H1 (cell line): ENCODE data around the gene RASD1. TPM values are rescaled to one million over a fixed set of nuclear protein-coding genes. Genes with fewer than 3 reads are reported as not detected.

ENCODE experiments used
- CTCF ChIA-PET: fragments of 300-600 bp; sonication (Branson Sonifier 250); formaldehyde crosslinking; loops from one replicate; lab custom pipeline; 2021; ENCODE audit not compliant: partially characterized antibody; lab: Charles Lee
- POLR2A ChIA-PET: fragments of 300-600 bp; sonication (Branson Sonifier 250); formaldehyde crosslinking; loops from one replicate; lab custom pipeline; 2021; ENCODE audit warnings: inconsistent platforms; ENCODE audit not compliant: partially characterized antibody; lab: Charles Lee
- DNase-seq, 2 experiments: peaks; one replicate each; pipeline versions ENCODE4 v3.0.0 to v3.0.0-alpha.2; 2010 to 2022; ENCODE audit warnings: low spot score in 2 of 2, low read depth in 1 of 2, mixed read lengths in 1 of 2
- FAIRE-seq: peaks from 2 replicates; lab custom pipeline; 2011; peaks lifted over from hg19 to GRCh38; lab: Jason Lieb, UNC
- H2AFZ ChIP-seq: 2 replicates; pipeline ENCODE4 v1.8.1; 2012; ENCODE audit warnings: low read length, inconsistent platforms
- H2AK5ac ChIP-seq: 2 replicates; pipeline ENCODE4 v1.6.1; 2013; ENCODE audit warnings: low read depth, low read length
- H2BK120ac ChIP-seq: replicated peaks from 2 replicates; pipeline ENCODE3; 2013; ENCODE audit warnings: low read depth, low read length, inconsistent platforms
- H2BK12ac ChIP-seq: 2 replicates; pipeline ENCODE4 v1.6.1; 2013; ENCODE audit warnings: low read depth, low read length
- H2BK15ac ChIP-seq: 2 replicates; pipeline ENCODE4 v1.6.1; 2013; ENCODE audit warnings: low read length
- H2BK20ac ChIP-seq: 2 replicates; pipeline ENCODE4 v1.6.1; 2013; ENCODE audit warnings: low read length
- H2BK5ac ChIP-seq: 2 replicates; pipeline ENCODE4 v1.6.1; 2013; ENCODE audit warnings: low read depth, low read length
- H3K14ac ChIP-seq: 2 replicates; pipeline ENCODE4 v1.6.1; 2013; ENCODE audit warnings: inconsistent platforms; ENCODE audit not compliant: insufficient read length
- H3K18ac ChIP-seq: 2 replicates; pipeline ENCODE4 v1.6.1; 2013; ENCODE audit warnings: low read length; ENCODE audit errors: extremely low read depth
- H3K23ac ChIP-seq: 2 replicates; pipeline ENCODE4 v1.6.1; 2013; ENCODE audit warnings: inconsistent platforms; ENCODE audit not compliant: insufficient read length
- H3K23me2 ChIP-seq: 2 replicates; pipeline ENCODE4 v1.6.1; 2013; ENCODE audit warnings: low read depth, low read length
- H3K27ac ChIP-seq: 2 replicates; pipeline ENCODE4 v1.6.1; 2011; ENCODE audit warnings: low read depth, low read length, inconsistent platforms
- H3K27me3 ChIP-seq, 4 experiments: replicated peaks in 1 of 4; 1 replicate in 1 of 4; 2 replicates in 3 of 4; pipeline versions ENCODE4 v1.6.1 to v1.8.1; 2011 to 2013; ENCODE audit warnings: low read length in 3 of 4, mild to moderate bottlenecking in 3 of 4, inconsistent platforms in 2 of 4, mixed read lengths in 2 of 4, moderate library complexity in 1 of 4; ENCODE audit not compliant: control insufficient read depth in 3 of 4, insufficient read depth in 3 of 4; ENCODE audit errors: extremely low read depth in 1 of 4
- H3K36me3 ChIP-seq, 4 experiments: 2 replicates each; pipeline versions ENCODE4 v1.6.1 to v1.8.1; 2011 to 2013; ENCODE audit warnings: mild to moderate bottlenecking in 4 of 4, low read length in 3 of 4, moderate library complexity in 2 of 4, control low read depth in 1 of 4, inconsistent platforms in 1 of 4; ENCODE audit not compliant: insufficient read depth in 4 of 4, control insufficient read depth in 2 of 4
- H3K4ac ChIP-seq: replicated peaks from 2 replicates; pipeline ENCODE3; 2013; ENCODE audit warnings: low read length, low read depth, mixed read lengths, inconsistent platforms; ENCODE audit not compliant: insufficient read length
- H3K4me1 ChIP-seq, 4 experiments: replicated peaks in 1 of 4; 1 replicate in 1 of 4; 2 replicates in 3 of 4; pipeline versions ENCODE4 v1.6.1 to v1.8.1; 2011 to 2013; ENCODE audit warnings: low read length in 3 of 4, inconsistent platforms in 2 of 4, mixed read lengths in 1 of 4; ENCODE audit not compliant: insufficient read depth in 4 of 4, control insufficient read depth in 3 of 4
- H3K4me2 ChIP-seq, 2 experiments: 2 replicates each; pipeline versions ENCODE4 v1.6.1 to v1.8.1; 2011 to 2013; ENCODE audit warnings: low read depth in 2 of 2, low read length in 2 of 2, control low read depth in 1 of 2, inconsistent platforms in 1 of 2, mild to moderate bottlenecking in 1 of 2; ENCODE audit not compliant: insufficient read depth in 1 of 2
- H3K4me3 ChIP-seq, 4 experiments: fragments of 200-600, 300-600 bp in 1 of 4; sonication (generic), shearing (Covaris generic), sonication (Bioruptor Twin) in 1 of 4; 2 replicates each; pipeline versions ENCODE4 v1.5.1 to v1.8.1; 2011 to 2016; ENCODE audit warnings: low read length in 4 of 4, low read depth in 3 of 4, control low read depth in 2 of 4, inconsistent platforms in 2 of 4, mild to moderate bottlenecking in 2 of 4, mixed read lengths in 1 of 4, moderate library complexity in 1 of 4; ENCODE audit not compliant: insufficient read depth in 2 of 4; ENCODE audit errors: extremely low read depth in 1 of 4
- H3K56ac ChIP-seq: replicated peaks from 2 replicates; pipeline ENCODE3; 2013; ENCODE audit warnings: low read depth, mild to moderate bottlenecking, mixed read lengths, low read length, inconsistent platforms; ENCODE audit not compliant: insufficient read length
- H3K79me1 ChIP-seq: 2 replicates; pipeline ENCODE4 v1.6.1; 2013; ENCODE audit warnings: low read depth, low read length, control low read depth
- H3K79me2 ChIP-seq, 2 experiments: 2 replicates each; pipeline versions ENCODE4 v1.6.1 to v1.8.1; 2012 to 2013; ENCODE audit warnings: low read length in 2 of 2, mild to moderate bottlenecking in 2 of 2, inconsistent platforms in 1 of 2; ENCODE audit not compliant: insufficient read depth in 2 of 2, control insufficient read depth in 1 of 2
- H3K9ac ChIP-seq, 4 experiments: replicated peaks in 1 of 4; 1 replicate in 1 of 4; 2 replicates in 3 of 4; pipeline versions ENCODE4 v1.6.1 to v1.8.1; 2011 to 2013; ENCODE audit warnings: low read depth in 3 of 4, low read length in 3 of 4, control low read depth in 2 of 4, mild to moderate bottlenecking in 2 of 4, moderate library complexity in 2 of 4, inconsistent platforms in 1 of 4; ENCODE audit errors: extremely low read depth in 1 of 4
- H3K9me3 ChIP-seq, 2 experiments: 2 replicates each; pipeline versions ENCODE4 v1.6.1 to v1.8.1; 2012 to 2013; ENCODE audit warnings: mild to moderate bottlenecking in 2 of 2, moderate library complexity in 2 of 2, control low read depth in 1 of 2, inconsistent platforms in 1 of 2, low read depth in 1 of 2, low read length in 1 of 2, mixed read lengths in 1 of 2; ENCODE audit not compliant: insufficient read depth in 2 of 2
- H4K20me1 ChIP-seq, 2 experiments: replicated peaks in 1 of 2; 2 replicates each; pipeline versions ENCODE3 to v1.8.1; 2011 to 2013; ENCODE audit warnings: inconsistent platforms in 2 of 2, low read length in 2 of 2, mild to moderate bottlenecking in 1 of 2; ENCODE audit not compliant: insufficient read depth in 2 of 2, control insufficient read depth in 1 of 2
- H4K5ac ChIP-seq: 2 replicates; pipeline ENCODE4 v1.6.1; 2013; ENCODE audit warnings: low read length, low read depth, mixed read lengths, inconsistent platforms; ENCODE audit not compliant: insufficient read length
- H4K8ac ChIP-seq: 2 replicates; pipeline ENCODE4 v1.8.0; 2013; ENCODE audit warnings: mild to moderate bottlenecking, moderate library complexity, low read length, inconsistent platforms; ENCODE audit not compliant: insufficient read depth; ENCODE audit errors: extremely low read depth
- H4K91ac ChIP-seq: replicated peaks from 2 replicates; pipeline ENCODE3; 2013; ENCODE audit warnings: low read length, mixed read lengths, inconsistent platforms; ENCODE audit not compliant: insufficient read length
- ASH2L ChIP-seq: fragments of 200-600, 300-600 bp; sonication (generic); IDR thresholded peaks from one replicate; pipeline ENCODE4 v1.7.1; 2017; ENCODE audit warnings: low read length
- CBX8 ChIP-seq: fragments of 300-800, 300-1000 bp; sonication (generic); IDR thresholded peaks from 2 replicates; pipeline ENCODE4 v1.7.1; 2016; ENCODE audit warnings: low read depth, low read length, borderline replicate concordance
- CREB1 ChIP-seq: IDR thresholded peaks from 2 replicates; pipeline ENCODE4 v1.6.1; 2012; ENCODE audit warnings: inconsistent platforms
- CTBP2 ChIP-seq: IDR thresholded peaks from 2 replicates; pipeline ENCODE4 v1.7.0; 2011; ENCODE audit warnings: borderline replicate concordance, mild to moderate bottlenecking, moderate library complexity, mixed read lengths, low read length; ENCODE audit not compliant: insufficient read depth, insufficient read length
- EP300 ChIP-seq, 2 experiments: IDR thresholded peaks; 1 replicate in 1 of 2; 2 replicates in 1 of 2; pipeline ENCODE4 v1.6.1; 2011 to 2012; ENCODE audit warnings: low read depth in 2 of 2, low read length in 2 of 2, mild to moderate bottlenecking in 2 of 2, borderline replicate concordance in 1 of 2, inconsistent platforms in 1 of 2, moderate library complexity in 1 of 2
- FOSL1 ChIP-seq: IDR thresholded peaks from 2 replicates; pipeline ENCODE4 v1.6.1; 2011; ENCODE audit warnings: mild to moderate bottlenecking, low read depth, low read length, moderate library complexity; ENCODE audit not compliant: insufficient read depth
- KDM5A ChIP-seq: fragments of 200-600 bp; IDR thresholded peaks from 2 replicates; pipeline ENCODE4 v1.7.1; 2012; ENCODE audit warnings: mild to moderate bottlenecking, low read length, inconsistent platforms, mixed read lengths
- RFX5 ChIP-seq: IDR thresholded peaks from 2 replicates; pipeline ENCODE4 v1.6.1; 2011; ENCODE audit warnings: low read depth, low read length, improper control_type of control experiment, borderline replicate concordance
- SP4 ChIP-seq: IDR thresholded peaks from 2 replicates; pipeline ENCODE4 v1.6.1; 2012; ENCODE audit warnings: low read length, inconsistent platforms
- SRF ChIP-seq: IDR thresholded peaks from 2 replicates; pipeline ENCODE4 v1.6.1; 2011; ENCODE audit warnings: mild to moderate bottlenecking, low read depth, low read length, moderate library complexity
- TAF7 ChIP-seq: optimal IDR thresholded peaks from 2 replicates; pipeline ENCODE3; 2011; ENCODE audit warnings: low read depth, mild to moderate bottlenecking, inconsistent platforms, low read length, moderate library complexity, borderline replicate concordance
- WGBS, 2 experiments: shearing (Covaris generic) in 1 of 2; methylation state at CpG; one replicate each; pipeline versions ENCODE4 v1.1.6 to v1.1.7; 2013 to 2015; ENCODE audit warnings: low lambda C conversion rate in 2 of 2, mixed read lengths in 2 of 2, inconsistent platforms in 1 of 2, low coverage in 1 of 2, missing lambda C conversion rate in 1 of 2; ENCODE audit not compliant: insufficient replicate concordance in 2 of 2, insufficient coverage in 1 of 2, insufficient read length in 1 of 2; ENCODE audit errors: extremely low coverage in 1 of 2, missing lambda C conversion rate in 1 of 2; 5-methylcytosine and 5-hydroxymethylcytosine counted together
- polyA plus RNA-seq, 7 experiments: library from polyadenylated mRNA; depleted of rRNA in 3 of 7; stranded (reverse) in 5 of 7; unstranded in 2 of 7; fragments of >200 nt in 5 of 7; fragments of 200-250 nt in 2 of 7; gene quantifications; 1 replicate in 5 of 7; 2 replicates in 1 of 7; 4 replicates in 1 of 7; pipeline versions ENCODE4 v1.2.1 to v1.2.3, GENCODE V29; 2011 to 2013; ENCODE audit warnings: missing spikeins in 2 of 7, mixed read lengths in 2 of 7
- total RNA-seq: library from RNA; stranded (reverse); fragmentation: NEBNext Ultra II Directional; extraction: Animal tissue kit (Norgen Biotek cat#: 25700); gene quantifications from 2 replicates; pipeline ENCODE4 v1.2.1, GENCODE V29; 2021

The RASD1 gene
- total and polyA plus RNA-seq, 2 of the 8 experiments (the other 6 are each of a cell fraction or from before 2014, with no cell fraction given): 2.3 to 2.6 TPM

DNA sequence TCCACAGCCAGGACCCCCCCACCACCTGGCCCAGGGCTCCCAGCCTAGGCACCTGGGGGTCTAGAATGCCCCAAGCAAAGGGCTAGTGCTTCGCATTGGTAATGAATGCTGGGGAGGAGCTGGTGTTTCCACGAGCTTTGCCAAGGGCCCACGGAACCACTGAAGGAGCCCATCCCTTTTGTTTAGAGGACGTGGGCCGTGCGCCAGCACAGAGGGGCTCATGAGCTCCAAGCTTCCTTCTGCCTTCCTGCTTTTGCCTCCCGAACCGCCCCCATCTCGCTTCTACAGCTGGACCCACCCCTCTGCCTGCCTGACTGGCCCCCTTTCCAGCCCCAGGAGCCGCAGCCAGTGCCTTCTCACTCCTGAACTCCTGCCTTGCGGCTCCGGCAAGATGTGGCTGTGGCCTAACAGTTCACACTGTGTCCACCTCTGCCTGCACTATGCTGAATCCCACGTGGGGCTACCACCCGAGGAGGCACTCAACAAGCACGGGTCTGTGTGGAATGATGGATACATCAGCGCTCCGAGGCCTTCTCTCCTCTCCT, 31.8 kb upstream of the RASD1 start:
- H3K27me3 ChIP-seq: no peaks in the 10 kb centered on the region
- H3K4me1 ChIP-seq: peaks cover 0 to 9% (median 5%) of the 10 kb centered on the region in 4 experiments; a peak in 6 of 7 replicates
- FAIRE-seq (no peak), DNase-seq (no peak)
- H4K20me1 ChIP-seq: no peaks in the 10 kb centered on the region
- H3K56ac ChIP-seq: no peak overlapping the region
- no peak overlapping the region for H3K4me2 ChIP-seq
- no peak overlapping the region for H3K14ac ChIP-seq
- 0 out of 4 replicates have a peak, but pooled peaks cover 0 to 2% of the 10 kb centered on the region in 2 experiments for H3K9me3 ChIP-seq
- no peaks in the 10 kb centered on the region for H3K36me3 ChIP-seq
- ChIA-PET CTCF (interaction anchor here (0.9 to 6.9 kb wide), 9 partner anchors 10 to 171 kb away, joined by 3 to 35 read pairs (median 5); no protein-coding TSS in a partner anchor), POLR2A (interaction anchor here (2.0 kb wide), 1 partner anchor 32 kb away, joined by 9 read pairs; the partner anchor contains the start of gene RASD1)
- H2AK5ac ChIP-seq: no peak overlapping the region
- no peak overlapping the region for H4K5ac ChIP-seq
- H3K79me1 ChIP-seq: no peaks in the 10 kb centered on the region; the same call in 1 of the 2 replicates
- H2BK5ac ChIP-seq: no peak overlapping the region; the same call in 1 of the 2 replicates
- no peak overlapping the region for H3K18ac ChIP-seq
- H4K91ac ChIP-seq: no peak overlapping the region
- H3K4ac ChIP-seq: no peak overlapping the region
- no peaks in the 10 kb centered on the region for H3K79me2 ChIP-seq
- H3K9ac ChIP-seq: no peak overlapping the region
- no peak overlapping the region for H3K23ac ChIP-seq
- H2AFZ ChIP-seq: no peak overlapping the region
- H2BK20ac ChIP-seq: no peak overlapping the region
- no peak overlapping the region for H2BK15ac ChIP-seq
- H3K23me2 ChIP-seq: no peaks in the 10 kb centered on the region
- H3K4me3 ChIP-seq: no peak overlapping the region
- 0 out of 2 replicates have a peak overlapping the region, but pooled peaks have one; percentile 55 for H2BK12ac ChIP-seq
- 89% methylated on average over 13 of the region's 17 CpGs; no CpG with 5 or more reads in 1 of the 2 experiments for WGBS, 2 experiments
- H4K8ac ChIP-seq: no peak overlapping the region
- no peak overlapping the region for H2BK120ac ChIP-seq
- H3K27ac ChIP-seq: no peak overlapping the region
- no peak for TF ChIP-seq SRF
- TF ChIP-seq TAF7: no peak
- TF ChIP-seq CREB1: no peak
- no peak for TF ChIP-seq FOSL1
- TF ChIP-seq EP300 (IDR thresholded peaks at IDR 0.05; ENCODE audit: borderline replicate concordance in 1 of 2, low read depth in 2 of 2, low read length in 2 of 2): no peak
- no peak for TF ChIP-seq SP4
- TF ChIP-seq ASH2L: no peak
- TF ChIP-seq CTBP2: no peak
- no peak for TF ChIP-seq CBX8
- no peak for TF ChIP-seq RFX5
- TF ChIP-seq KDM5A: no peak
